PC-9 (cell line): ENCODE data around the gene FREM3.

Experiments used
- EZH2 ChIP-seq: fragments of 200-600 bp; sonication (generic); IDR thresholded peaks from 2 replicates; pipeline ENCODE4 v1.8.0; 2017; ENCODE audit warnings: antibody characterized with exemption, low read depth
- TF ChIP-seq, protein P1 (sequence below): fragments of 200-600 bp; sonication (generic); conservative IDR thresholded peaks from 2 replicates; pipeline ENCODE4 v1.6.1; 2017; ENCODE audit warnings: mixed run types, antibody characterized with exemption, mild to moderate bottlenecking, moderate library complexity

DNA sequence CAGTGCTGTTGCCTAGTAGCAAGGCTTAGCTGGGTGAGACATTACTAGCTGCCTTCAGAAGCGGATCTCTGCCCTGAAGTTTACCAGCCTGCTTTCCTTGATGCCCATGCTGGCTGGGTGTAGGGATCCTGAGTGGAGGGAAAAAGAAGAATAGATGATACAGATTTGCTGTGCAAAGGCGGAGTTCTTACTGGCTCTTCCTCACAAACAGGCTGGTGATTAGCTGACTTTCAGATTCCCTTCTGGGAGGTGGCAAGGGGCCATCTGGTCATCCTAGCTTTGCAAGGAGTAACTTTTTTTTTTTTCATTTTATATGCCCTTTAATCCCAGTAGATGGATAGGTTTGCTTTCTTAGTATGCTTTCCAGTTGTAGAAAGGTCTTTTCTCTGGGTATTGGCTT is 142.2 kb downstream of the FREM3 start:
- TF ChIP-seq, protein P1, sequence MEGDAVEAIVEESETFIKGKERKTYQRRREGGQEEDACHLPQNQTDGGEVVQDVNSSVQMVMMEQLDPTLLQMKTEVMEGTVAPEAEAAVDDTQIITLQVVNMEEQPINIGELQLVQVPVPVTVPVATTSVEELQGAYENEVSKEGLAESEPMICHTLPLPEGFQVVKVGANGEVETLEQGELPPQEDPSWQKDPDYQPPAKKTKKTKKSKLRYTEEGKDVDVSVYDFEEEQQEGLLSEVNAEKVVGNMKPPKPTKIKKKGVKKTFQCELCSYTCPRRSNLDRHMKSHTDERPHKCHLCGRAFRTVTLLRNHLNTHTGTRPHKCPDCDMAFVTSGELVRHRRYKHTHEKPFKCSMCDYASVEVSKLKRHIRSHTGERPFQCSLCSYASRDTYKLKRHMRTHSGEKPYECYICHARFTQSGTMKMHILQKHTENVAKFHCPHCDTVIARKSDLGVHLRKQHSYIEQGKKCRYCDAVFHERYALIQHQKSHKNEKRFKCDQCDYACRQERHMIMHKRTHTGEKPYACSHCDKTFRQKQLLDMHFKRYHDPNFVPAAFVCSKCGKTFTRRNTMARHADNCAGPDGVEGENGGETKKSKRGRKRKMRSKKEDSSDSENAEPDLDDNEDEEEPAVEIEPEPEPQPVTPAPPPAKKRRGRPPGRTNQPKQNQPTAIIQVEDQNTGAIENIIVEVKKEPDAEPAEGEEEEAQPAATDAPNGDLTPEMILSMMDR: no peak
- no peak for TF ChIP-seq EZH2
